ENCODE data around the gene TOX2.

The TOX2 gene

GRCh38 chr20:43916073-43916880 is 1.6 kb downstream of the TOX2 start:
- no peak for DNase-seq

GRCh38 chr20:43916881-43917371 is 2.3 kb downstream of the TOX2 start:
- DNase-seq, result no peak

DNA sequence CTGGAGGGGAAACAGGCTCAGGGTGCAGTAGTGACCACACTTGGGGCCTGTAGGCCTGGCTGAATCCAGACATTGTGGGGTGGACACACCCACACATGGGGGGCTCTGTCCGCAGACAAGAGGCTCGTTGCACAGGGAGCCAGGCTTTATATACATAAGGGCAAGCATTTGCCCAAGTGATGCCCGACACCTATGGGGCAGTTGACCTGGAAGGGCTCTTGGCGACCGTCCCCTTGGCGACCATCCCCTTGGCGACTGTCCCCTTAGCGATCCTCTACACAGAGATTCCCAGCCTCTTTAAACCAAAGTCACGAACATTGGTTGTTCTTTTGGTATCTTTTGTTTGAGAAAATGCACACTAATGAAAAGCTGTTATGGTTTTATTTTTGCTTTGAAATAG is 2.7 kb downstream of the TOX2 start:
- DNase-seq, result no peak

GRCh38 chr20:43919686-43920403 is 5.2 kb downstream of the TOX2 start:
- no peak for DNase-seq

GRCh38 chr20:43920797-43921196 is 6.1 kb downstream of the TOX2 start:
- no peak for DNase-seq

DNA sequence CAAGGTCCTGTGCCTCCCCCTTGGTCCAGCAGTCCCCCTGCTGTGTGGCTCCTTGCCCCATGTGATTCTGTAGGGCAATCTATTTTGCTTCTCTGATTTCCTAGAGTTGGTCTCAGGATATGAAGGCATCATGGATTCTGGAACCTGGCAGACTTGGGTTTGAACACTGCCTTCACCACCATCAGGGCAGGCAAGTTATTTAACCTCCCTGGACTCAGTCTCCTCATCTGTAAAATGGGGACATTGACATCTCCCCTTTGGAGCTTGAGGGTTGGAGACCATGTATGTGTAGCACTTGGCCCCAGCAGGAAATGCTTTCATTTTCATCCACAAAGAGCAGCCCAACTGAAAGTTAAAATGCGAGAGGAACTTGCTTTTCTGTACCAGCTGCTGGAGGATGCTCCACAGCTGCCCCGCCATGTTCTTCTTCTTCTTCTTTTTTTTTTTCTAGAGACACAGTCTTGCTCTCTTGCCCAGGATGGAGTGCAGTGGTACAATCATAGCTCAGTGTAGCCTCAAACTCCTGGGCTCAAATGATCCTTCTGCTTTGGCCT is 6.7 kb downstream of the TOX2 start:
- no peak for DNase-seq

DNA sequence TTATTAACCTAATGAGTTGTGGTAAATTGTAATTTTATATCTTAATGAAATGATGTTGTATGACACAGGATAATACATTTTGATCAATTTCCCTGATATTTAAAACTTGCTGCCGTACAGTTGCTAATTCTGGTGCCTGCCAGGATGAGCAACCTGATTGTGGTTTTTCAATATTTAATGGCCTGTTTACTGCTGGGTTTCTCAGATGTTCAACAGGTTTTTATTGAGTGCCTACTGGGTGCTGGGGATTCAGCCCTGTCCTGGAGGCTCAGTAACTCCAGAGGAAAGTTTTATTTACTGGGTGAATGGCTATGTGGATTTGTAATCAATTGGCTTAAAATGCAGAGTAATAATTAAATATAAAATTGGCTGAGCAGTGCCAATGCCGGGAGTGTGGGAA is 8.0 kb downstream of the TOX2 start:
- no peak for DNase-seq

GRCh38 chr20:43923322-43923721 is 8.7 kb downstream of the TOX2 start:
- no peak for DNase-seq

DNA sequence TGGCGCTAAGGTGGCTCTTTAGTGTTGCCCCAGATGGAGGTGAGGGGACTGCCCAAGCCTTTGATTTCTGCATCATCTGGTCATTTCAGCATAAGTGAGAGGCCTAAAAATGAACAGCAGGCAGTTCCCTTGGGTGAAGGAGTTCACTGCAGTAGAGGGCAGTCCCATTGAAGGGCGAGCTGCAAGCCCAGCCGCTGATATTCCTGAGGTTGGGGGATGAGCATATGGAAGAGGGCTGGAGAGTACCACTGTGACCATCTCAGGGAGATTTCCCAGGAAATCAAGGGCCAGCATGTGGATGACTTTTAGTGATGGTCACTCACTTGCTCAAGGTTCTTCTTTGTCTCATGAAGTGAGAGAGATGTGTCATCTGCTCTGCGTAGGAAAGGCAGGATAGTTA is 9.3 kb downstream of the TOX2 start:
- DNase-seq, result no peak

- DNase-seq, result no peak
Observed at GRCh38 chr20:43925215-43925614, 10.6 kb downstream of the TOX2 start.

- peak; percentile 46 to 72 (median 62) for DNase-seq
Observed at GRCh38 chr20:43925801-43926200, 11.1 kb downstream of the TOX2 start.

DNA sequence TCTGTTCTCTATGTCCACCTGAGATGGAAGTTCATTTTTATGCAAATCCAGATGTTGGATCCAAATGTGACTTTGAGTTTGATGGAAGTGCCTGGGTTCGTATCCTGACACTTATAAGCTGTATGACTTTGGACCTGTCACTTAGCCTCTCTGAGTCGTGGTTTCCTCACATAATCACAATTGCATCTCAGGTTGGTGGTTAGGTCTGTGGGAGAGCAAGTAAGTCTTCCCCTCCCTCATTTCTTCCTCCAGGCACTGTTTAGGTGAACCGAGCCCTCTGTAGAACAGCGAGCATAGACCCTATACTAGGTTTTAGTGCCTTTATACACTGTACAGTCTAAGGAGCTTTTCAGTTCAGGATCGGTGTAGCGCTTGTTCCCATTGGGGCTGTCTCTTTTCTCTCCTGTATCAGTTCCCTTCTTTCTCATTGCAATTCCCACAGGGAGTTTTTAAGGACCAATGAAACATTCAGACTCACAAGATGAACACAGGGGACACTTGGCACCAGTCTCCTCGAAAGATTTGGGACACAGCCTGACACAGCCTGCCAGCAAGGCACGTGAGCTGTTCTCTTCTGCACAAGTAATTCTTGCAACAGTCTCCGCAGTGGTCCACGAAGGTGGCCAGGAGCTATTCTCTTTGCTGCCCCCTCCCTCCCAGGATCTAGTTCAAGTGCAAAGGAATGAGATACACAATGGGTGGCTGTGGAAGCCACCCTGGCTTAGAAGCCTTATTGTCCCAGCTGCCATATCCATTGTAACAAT is 11.8 kb downstream of the TOX2 start:
- DNase-seq, result no peak

DNA sequence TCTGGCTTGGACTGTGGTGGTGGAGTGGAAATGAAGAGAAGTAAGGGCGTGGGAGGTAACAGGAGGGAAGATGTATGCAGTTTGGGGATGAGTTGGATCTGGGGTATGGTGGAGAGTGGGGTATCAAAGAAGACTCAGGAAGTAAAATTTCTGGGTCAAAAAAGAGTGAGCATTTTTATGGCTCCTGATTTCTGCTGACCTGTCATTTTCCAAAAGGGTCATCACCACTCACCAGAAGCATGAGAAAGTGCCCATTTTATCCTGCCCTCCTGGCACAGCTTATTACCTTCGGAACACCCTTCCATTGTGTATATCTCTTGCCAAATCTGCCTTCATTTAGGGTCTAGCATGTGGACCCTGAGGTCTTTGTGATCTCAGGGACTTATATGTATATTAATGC is 17.3 kb downstream of the TOX2 start:
- DNase-seq, result no peak

DNA sequence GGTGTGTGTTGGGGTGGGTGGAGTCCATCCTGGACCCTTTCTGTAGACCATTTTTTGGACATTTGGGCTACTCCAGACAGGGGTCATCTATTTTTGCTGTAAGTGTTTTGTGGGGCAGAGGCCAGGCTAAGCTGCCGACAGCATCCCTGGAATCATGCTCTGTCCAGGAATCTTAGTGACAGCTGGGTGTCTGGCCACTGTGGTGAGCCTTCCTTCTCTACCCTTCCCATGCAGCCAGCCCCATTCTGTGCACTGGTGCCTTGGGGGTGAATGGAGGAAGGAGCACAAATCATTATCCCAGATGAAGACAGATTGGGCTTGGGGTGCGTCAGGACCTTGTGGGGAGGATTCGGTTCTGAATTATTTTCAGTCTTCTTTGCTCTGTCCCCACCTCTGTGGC is 20.2 kb downstream of the TOX2 start:
- DNase-seq, result no peak

- no peak for DNase-seq
Observed at GRCh38 chr20:43936104-43936770, 21.6 kb downstream of the TOX2 start.

DNA sequence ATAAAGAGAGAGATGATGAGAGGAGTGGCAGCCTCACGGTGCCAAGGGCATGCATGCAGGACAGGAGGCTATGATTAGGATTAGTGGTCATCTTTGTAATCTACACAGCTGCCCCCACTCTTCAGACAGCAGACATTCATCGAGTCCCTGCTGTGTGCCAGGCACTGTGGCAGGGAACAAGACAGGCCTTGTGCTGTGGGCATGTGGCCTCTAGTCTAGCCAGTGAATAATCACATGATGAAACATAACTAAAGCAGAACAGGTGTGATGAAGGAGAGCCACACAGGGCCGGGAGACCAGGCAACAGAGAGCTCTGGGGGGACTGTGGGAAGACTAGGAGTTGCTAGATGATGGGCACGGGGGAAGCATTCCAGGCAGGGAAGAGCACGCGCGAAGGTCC is 22.2 kb downstream of the TOX2 start:
- DNase-seq, result no peak

DNA sequence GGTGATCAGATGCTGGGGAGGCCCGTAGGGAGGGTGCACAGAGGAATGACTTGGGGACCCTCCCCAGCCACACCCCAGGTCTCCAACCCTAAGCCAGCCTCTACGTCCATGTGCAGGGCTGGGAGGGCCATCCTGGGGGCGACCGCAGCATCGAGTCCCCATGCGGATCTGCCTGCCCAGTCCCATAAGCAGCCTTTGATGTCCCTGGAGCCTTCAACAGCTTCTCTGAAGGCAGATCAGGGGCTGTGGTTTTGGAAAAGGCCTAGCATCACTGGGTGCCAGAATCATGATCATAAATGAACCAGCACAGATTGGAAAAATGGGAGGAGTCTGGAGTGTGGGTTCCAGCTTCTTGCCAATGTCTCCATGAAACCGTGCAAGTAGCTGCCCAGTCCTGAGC is 22.9 kb downstream of the TOX2 start:
- no peak for DNase-seq

DNA sequence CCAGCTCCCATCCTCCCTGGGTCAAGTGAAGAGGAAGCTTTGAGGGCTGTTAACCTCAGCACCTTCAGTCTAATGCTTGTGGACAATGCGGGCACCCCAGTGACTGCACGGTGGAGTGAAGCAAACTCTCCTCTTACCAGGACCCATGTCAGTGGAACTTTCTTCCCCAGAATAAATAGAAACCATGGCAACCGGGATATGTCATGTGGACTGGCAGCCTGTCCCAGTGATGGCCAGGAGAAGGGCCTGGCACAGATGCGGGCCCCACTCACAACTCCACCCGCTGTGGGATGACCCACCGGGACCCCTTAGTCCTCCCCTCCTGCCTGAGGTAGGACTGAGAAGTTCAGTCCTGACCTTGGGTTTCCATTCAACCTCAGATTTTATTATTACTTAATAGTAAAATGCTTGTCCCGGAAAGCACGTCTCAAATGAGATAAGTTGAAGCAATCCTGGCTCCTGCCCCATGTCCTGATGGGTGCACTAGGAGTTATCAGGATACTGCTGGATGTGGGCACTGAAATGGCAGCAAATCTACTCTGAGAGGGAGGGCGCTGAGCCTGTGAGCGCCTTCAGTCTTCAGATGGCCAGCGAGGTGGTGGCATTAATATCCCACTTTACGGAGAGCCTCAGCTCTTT is 23.5 kb downstream of the TOX2 start:
- DNase-seq, result peak in 3 of 4 experiments; percentile 29 to 41 (median 36)

GRCh38 chr20:43938932-43939761 is 24.5 kb downstream of the TOX2 start:
- DNase-seq, result peak; percentile 88 to 95 (median 92)

- no peak for DNase-seq
Observed at GRCh38 chr20:43939762-43940121, 25.1 kb downstream of the TOX2 start.

Measured in suppressor macrophage (primary cell).